ENCODE measurements around the gene POLD4.

Gene POLD4

GRCh38 chr11:67396259-67396581 is 42.9 kb upstream of the POLD4 start:
- TF ChIP-seq SIN3A (IDR thresholded peaks at IDR 0.05; ENCODE audit: borderline replicate concordance, insufficient read depth, low read length) (no peak), TAF1 (IDR thresholded peaks at IDR 0.05; ENCODE audit: borderline replicate concordance, insufficient read depth, low read length) (no peak), FOXP2 (optimal IDR thresholded peaks at IDR 0.05; ENCODE audit: borderline replicate concordance, extremely low read depth, extremely low read length, insufficient read depth) (no peak), POLR2AphosphoS5 (IDR thresholded peaks at IDR 0.05; ENCODE audit: low read depth, low read length) (no peak), REST (IDR thresholded peaks at IDR 0.05; ENCODE audit: insufficient read depth in 1 of 2, low read depth in 2 of 2, low read length in 2 of 2) (no peak)

GRCh38 chr11:67395555-67396258 is 42.4 kb upstream of the POLD4 start:
- no peak for TF ChIP-seq FOXP2 (optimal IDR thresholded peaks at IDR 0.05; ENCODE audit: borderline replicate concordance, extremely low read depth, extremely low read length, insufficient read depth)
- no peak for TF ChIP-seq POLR2AphosphoS5 (IDR thresholded peaks at IDR 0.05; ENCODE audit: low read depth, low read length)
- TF ChIP-seq TAF1 (IDR thresholded peaks at IDR 0.05; ENCODE audit: borderline replicate concordance, insufficient read depth, low read length): no peak
- TF ChIP-seq REST (IDR thresholded peaks at IDR 0.05; ENCODE audit: insufficient read depth in 1 of 2, low read depth in 2 of 2, low read length in 2 of 2): no peak
- TF ChIP-seq SIN3A (IDR thresholded peaks at IDR 0.05; ENCODE audit: borderline replicate concordance, insufficient read depth, low read length): no peak

- TF ChIP-seq TAF1 (IDR thresholded peaks at IDR 0.05; ENCODE audit: borderline replicate concordance, insufficient read depth, low read length): no peak
- no peak for TF ChIP-seq POLR2AphosphoS5 (IDR thresholded peaks at IDR 0.05; ENCODE audit: low read depth, low read length)
- TF ChIP-seq FOXP2 (optimal IDR thresholded peaks at IDR 0.05; ENCODE audit: borderline replicate concordance, extremely low read depth, extremely low read length, insufficient read depth): no peak
- TF ChIP-seq REST (IDR thresholded peaks at IDR 0.05; ENCODE audit: insufficient read depth in 1 of 2, low read depth in 2 of 2, low read length in 2 of 2): no peak
- no peak for TF ChIP-seq SIN3A (IDR thresholded peaks at IDR 0.05; ENCODE audit: borderline replicate concordance, insufficient read depth, low read length)
Observed at GRCh38 chr11:67393990-67394389, 40.6 kb upstream of the POLD4 start.

GRCh38 chr11:67393437-67393836 is 40.1 kb upstream of the POLD4 start:
- no peak for TF ChIP-seq POLR2AphosphoS5 (IDR thresholded peaks at IDR 0.05; ENCODE audit: low read depth, low read length)

GRCh38 chr11:67392183-67392715 is 38.9 kb upstream of the POLD4 start:
- TF ChIP-seq REST (IDR thresholded peaks at IDR 0.05; ENCODE audit: insufficient read depth in 1 of 2, low read depth in 2 of 2, low read length in 2 of 2): no peak
- TF ChIP-seq SIN3A (IDR thresholded peaks at IDR 0.05; ENCODE audit: borderline replicate concordance, insufficient read depth, low read length): no peak
- no peak for TF ChIP-seq FOXP2 (optimal IDR thresholded peaks at IDR 0.05; ENCODE audit: borderline replicate concordance, extremely low read depth, extremely low read length, insufficient read depth)
- TF ChIP-seq POLR2AphosphoS5 (IDR thresholded peaks at IDR 0.05; ENCODE audit: low read depth, low read length): no peak
- no peak for TF ChIP-seq TAF1 (IDR thresholded peaks at IDR 0.05; ENCODE audit: borderline replicate concordance, insufficient read depth, low read length)
